Tibial nerve (tissue), 3 donors: ENCODE data around the gene RGS21.

Source experiments
- CTCF ChIP-seq, 5 experiments: fragments of 200-600 bp in 3 of 5; fragments of 450-650 bp in 2 of 5; sonication (generic) in 3 of 5; IDR thresholded peaks; one replicate each; pipeline ENCODE4 v1.5.1; 2016 to 2019; ENCODE audit warnings: antibody characterized with exemption in 5 of 5, mild to moderate bottlenecking in 3 of 5, moderate library complexity in 2 of 5
- POLR2A ChIP-seq, 2 donors: fragments of 450-650 bp; IDR thresholded peaks; one replicate each; pipeline ENCODE4 v1.6.1; 2017; ENCODE audit warnings: antibody characterized with exemption in 2 of 2, mild to moderate bottlenecking in 2 of 2, moderate library complexity in 2 of 2

- TF ChIP-seq CTCF (IDR thresholded peaks at IDR 0.05) (no peak), POLR2A (IDR thresholded peaks at IDR 0.05) (no peak)
These were observed 41.1 kb downstream of the RGS21 start for GRCh38 chr1:192357924-192358323.
